ENCODE data around the gene IGDCC3. TPM values are rescaled to one million over a fixed set of nuclear protein-coding genes. Genes with fewer than 3 reads are reported as not detected.
"Not testable (repeated sequence)": the region's sequence is repeated elsewhere in the genome, so short reads cannot be mapped to it uniquely, and the experiment has no call there.

Gene IGDCC3
- total RNA-seq, 2 experiments from 2014 or later: not detected

DNA sequence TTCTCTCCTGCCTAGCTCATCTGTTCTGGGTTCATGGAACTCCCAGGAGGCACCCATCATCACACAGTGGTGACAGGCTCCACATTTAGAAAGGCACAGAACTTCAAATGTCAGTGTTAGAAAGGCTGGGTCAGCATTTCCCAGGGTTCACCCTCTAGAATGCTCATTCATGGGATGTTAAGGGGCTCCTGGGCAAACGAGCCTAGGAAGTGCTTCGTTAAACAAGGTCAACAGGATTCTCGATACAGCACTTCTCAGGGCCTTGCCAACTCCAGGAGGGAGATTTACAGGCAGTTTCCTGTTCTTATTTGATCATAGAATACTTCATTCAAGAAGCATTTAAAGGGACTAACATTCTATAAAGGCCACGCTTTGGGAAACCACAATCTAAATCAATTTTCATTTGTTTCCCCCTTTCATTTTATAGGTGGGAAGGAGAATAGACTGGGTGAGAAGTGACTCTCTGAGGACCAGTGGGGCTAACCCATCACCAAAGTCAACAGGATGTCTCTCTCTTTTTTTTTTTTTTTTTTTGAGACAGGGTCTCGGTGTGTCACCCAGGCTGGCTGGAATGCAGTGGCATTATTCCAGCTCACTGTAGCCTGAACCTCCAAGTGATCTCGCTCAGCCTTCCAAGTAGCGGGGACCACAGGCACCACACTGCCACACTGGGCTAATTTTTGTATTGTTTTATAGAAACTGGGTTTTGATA is 30.7 kb upstream of the IGDCC3 start:
- ChIA-PET POLR2A (no interaction called here), CTCF (no interaction called here)

DNA sequence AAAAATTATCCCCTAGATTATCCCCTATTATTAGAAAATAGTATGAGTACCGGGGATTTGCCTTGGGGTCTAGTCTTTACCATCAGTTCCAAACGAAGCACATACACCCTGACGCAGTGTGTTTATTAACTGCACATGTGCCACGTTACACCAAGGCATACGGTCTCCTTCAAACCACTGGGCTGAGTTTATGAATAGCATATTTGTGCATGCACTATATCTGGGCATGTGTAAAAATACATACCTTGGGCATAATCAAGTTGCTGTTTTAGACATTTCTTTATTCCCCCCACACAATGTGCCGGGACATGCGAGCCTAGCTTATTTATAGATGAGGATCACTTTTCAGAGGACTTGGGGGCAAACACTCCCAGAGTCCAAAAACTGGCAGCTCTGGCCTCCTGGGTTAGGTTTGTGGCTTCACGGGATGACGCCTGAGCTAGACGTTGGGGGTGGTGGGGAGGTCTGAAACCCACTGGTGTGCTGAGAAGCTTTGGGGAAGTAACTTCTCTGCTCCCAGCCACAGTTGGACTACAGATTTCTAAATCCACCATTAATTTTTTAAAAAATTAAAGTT is 28.7 kb upstream of the IGDCC3 start:
- POLR2A ChIA-PET: no interaction called here

DNA sequence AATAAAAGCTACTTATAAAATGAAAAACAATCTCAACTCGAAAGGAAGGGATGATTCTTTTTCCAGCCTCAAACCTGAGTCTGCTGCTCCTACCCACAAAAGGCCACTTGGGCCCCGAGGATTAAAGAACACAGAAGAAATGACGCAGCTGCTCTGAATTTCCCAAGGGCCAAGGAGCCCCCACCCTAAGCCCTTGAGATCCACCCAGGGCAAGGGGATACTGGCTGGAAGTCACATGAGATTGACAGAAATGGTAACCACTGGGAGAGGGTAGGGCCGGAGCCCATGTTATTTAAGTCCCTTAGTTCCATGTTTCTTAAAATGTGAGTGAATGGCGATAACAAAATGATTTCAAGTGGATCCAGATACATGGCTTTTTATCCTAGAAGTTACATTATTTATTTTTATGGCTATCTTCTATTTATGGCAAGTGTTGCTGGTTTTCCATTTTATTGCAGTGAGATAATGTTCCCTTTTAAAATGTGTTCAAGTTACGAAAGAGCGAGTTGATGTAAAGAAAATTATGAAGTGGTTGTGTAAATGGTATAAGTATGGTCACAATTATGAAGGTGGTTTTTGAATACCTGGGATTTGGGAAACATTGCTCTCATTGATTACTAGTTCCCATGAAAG is 28.1 kb upstream of the IGDCC3 start:
- CTCF ChIA-PET: no interaction called here
- POLR2A ChIA-PET: no interaction called here

More for the DNA sequence above, 28.7 kb upstream of the IGDCC3 start:
- CTCF ChIA-PET: no interaction called here

DNA sequence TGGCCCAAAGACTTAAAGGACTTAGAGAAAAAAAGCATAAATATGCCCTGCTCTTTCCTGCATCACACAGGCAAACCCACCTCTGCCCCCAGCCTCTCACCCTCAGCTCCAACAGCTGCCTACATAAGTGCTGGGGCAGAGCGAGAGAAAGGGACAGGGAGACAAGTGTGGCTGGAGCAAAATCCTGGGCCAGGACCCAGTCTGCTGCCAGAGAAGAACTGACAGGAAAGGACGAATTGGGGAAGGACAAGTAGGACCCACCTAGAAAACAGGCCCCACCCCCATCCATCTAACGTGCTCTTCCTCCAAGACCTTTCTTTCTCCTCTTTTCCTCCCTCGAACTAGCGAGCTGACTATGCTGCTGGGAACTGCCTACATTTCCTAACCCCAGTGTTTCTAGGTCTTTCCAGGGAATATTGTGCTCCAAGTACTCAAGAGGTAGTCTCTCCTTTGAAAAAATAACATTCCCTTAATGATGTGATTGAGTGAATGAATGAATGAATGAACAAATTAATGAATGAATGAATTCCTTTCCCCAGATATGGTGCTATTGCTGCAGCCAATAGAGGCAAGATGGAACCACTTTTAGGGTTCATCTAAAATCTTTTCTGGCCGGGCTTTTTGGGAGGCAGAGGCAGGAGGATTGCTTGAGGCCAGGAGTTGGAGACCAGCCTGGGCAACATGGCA is 26.5 kb upstream of the IGDCC3 start:
- CTCF ChIA-PET: no interaction called here
- POLR2A ChIA-PET: no interaction called here

DNA sequence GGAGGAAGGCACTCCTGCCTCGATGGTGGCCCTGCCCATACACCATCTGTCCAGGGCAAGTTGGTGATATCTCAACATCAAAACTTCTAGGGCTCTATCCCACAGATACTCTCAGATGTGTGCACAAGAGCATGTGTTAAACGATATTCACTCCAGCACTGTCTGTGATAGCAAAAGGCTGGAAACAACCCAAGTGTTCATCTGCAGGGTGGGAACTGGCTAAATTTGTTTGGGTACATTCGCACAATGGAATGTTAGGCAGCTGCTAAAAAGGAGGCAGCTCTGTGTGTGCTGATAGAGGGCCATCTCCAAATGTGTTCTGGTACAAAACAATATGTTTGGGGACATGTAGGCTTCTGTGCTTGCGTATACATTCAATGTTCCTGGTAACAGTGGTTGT is 25.2 kb upstream of the IGDCC3 start:
- CTCF ChIA-PET: no interaction called here

DNA sequence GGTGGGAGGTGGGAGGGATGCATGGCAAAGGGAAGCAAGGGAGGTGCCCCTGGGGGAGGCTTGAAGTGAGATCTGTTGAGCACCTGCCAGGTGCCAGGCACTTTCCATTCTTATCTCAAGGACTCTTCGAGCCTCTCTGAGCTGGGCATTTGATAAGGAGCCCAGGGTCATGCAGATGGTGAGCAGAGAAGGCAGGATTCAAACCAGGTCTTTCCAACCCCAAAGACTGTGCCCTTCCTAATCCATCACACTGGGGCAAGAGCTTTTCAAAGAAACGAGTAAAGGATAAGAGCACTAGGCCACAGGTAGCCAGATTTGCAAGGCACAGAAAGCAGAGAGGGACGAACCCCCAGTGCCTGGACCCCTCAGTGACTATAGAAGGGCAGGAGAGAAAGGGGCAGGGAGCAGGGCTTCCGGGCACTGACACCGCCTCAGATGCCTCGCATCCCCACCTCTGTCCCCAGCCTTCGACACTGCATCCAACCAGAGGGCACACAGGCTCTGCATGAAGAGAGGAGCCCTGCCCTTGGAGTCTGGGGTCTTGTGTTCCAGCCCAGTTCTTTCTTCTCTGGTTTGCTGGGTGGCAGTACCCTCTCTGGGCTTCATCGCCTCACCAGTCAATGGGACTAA is 23.9 kb upstream of the IGDCC3 start:
- ChIA-PET CTCF (interaction anchor here (0.6 to 1.9 kb wide), 6 partner anchors 14 to 368 kb away, joined by 3 to 8 read pairs (median 3); no protein-coding TSS in a partner anchor), POLR2A (no interaction called here)

More for the DNA sequence above, 25.2 kb upstream of the IGDCC3 start:
- POLR2A ChIA-PET: no interaction called here

DNA sequence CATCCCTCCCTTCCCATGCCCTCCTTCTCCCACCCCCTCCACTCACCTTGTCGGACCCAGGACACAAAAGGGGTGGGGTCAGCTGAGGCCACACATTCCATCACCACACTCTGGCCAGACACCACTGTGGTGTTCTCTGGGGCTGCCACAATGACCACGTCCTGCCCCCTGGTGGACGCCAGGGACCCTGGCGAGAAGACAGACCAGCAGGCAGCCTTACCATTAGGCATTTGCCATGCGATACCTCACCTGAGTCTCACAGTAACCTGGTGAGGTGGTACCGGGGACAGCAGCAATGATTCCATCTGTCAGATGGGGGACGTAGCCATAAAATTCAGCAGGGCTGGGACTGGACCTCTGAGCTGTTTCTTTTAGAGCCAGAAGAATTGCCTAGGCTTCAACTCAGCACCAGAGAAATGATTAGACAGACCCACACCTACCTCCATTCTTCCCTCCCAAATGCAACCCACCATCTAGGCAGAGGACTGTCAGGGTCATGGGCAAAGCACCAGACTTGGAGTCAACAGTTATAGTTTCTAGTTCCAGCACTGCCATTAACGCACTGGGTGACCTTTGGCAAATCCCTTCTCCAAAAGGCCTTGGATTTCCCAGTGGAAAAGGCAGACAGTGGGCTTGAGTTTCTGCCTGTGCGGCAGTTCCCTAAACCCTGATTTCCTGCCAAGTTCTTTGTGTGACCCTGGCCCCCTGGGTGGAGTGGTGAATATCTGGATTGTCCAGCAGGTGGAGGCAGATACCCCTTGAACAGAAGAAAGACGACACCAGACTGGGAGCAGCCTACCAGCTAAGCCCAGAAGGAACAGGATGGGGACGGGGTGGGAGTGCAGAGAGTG is 23.2 kb upstream of the IGDCC3 start:
- ChIA-PET POLR2A (no interaction called here), CTCF (interaction anchor here (0.6 to 1.9 kb wide), 9 partner anchors 13 to 367 kb away, joined by 3 to 9 read pairs (median 3); no protein-coding TSS in a partner anchor)

DNA sequence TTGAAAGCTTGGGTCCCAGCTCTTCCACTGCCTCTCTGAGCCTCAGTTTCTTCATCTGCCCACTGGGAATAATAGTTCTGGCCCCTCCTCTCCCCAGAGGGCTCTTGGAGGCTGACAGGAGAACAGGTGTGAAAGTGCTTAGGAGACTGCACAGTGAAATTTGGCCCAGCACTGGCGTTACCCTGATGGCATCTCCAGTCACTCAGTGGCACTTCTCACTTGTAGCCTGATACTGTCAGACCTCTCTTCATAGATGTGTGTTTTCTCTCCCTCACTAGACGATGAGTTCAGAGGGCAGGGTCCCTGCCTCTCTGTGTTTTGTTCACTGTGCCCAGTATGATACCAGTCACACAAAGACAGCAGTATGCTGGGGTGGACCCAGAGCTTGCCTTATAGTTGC is 22.2 kb upstream of the IGDCC3 start:
- POLR2A ChIA-PET: interaction anchor here (0.7 kb wide), 1 partner anchor 117 kb away, joined by 3 read pairs; no protein-coding TSS in a partner anchor
- CTCF ChIA-PET: interaction anchor here (1.0 to 1.9 kb wide), 6 partner anchors 12 to 90 kb away, joined by 3 to 9 read pairs (median 6); no protein-coding TSS in a partner anchor

DNA sequence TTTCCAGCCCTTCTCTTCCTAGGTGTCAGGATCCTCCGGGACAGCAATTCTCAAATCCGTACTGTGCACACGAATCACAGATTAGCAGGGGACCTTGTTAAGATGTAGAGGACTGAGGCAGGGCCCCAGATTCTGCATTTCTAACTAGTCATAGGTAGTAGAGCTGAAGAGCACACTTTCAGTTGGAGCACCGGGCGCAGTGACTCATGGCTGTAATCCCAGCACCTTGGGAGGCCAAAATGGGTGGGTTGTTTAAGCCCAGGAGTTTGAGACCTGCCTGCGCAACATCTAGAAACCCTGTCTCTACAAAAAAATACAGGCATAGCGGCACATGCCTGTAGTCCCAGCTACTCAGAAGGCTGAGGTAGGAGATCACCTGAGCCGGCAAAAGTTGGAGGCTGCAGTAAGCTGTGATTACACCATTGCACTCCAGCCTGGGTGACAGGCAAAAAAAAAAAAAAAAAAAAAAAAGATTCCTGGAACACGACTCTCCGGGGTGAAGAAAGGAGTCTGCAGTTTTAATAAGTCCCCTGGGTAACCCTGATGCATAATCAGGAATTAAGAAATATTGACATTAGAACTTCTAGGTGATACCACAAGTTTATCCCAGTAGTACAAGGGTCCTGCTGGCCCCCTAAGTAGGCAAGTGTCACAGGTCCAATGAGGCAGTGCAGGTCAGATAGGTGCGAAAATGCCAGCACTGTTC is 21.4 kb upstream of the IGDCC3 start:
- CTCF ChIA-PET: interaction anchor here (1.0 to 2.2 kb wide), 4 partner anchors 13 to 80 kb away, joined by 4 to 8 read pairs (median 6); no protein-coding TSS in a partner anchor

DNA sequence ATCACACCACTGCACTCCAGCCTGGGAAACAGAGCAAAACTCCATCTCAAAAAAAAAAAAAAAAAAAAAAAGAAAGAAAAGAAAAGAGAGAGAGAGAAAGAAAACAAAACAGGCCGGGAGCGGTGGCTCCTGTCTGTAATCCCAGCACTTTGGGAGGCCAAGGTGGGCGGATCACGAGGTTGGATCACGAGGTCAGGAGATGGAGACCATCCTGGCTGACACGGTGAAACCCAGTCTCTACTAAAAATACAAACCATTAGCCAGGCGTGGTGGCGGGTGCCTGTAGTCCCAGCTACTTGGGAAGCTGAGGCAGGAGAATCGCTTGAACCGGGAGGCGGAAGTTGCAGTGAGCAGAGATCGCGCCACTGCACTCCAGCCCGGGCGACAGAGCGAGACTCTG is 20.7 kb upstream of the IGDCC3 start:
- POLR2A ChIA-PET: not testable (repeated sequence)
- CTCF ChIA-PET: interaction anchor here (1.3 to 2.2 kb wide), 2 partner anchors 12 to 80 kb away, joined by 4 to 8 read pairs; no protein-coding TSS in a partner anchor

More for the DNA sequence above, 21.4 kb upstream of the IGDCC3 start:
- POLR2A ChIA-PET: no interaction called here

DNA sequence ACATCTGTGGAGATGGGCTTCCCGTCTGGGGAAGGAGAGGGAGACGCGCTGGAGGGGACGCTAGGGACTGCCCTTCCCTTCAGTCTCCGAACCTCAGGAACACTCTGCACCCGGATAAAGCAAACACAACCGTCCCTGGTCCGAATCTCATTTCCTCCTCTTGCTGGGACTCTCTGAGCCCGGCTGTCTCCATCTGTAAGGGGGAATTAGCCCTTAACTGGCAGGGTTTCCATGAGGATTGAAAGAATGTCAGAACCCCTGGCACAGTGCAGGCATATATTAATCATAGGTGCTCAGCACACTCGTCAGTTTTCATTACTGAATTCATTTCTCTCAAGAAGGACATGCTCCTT is 19.1 kb upstream of the IGDCC3 start:
- CTCF ChIA-PET: interaction anchor here (2.0 to 2.2 kb wide), 2 partner anchors 12 to 78 kb away, joined by 8 read pairs; no protein-coding TSS in a partner anchor
- POLR2A ChIA-PET: no interaction called here

DNA sequence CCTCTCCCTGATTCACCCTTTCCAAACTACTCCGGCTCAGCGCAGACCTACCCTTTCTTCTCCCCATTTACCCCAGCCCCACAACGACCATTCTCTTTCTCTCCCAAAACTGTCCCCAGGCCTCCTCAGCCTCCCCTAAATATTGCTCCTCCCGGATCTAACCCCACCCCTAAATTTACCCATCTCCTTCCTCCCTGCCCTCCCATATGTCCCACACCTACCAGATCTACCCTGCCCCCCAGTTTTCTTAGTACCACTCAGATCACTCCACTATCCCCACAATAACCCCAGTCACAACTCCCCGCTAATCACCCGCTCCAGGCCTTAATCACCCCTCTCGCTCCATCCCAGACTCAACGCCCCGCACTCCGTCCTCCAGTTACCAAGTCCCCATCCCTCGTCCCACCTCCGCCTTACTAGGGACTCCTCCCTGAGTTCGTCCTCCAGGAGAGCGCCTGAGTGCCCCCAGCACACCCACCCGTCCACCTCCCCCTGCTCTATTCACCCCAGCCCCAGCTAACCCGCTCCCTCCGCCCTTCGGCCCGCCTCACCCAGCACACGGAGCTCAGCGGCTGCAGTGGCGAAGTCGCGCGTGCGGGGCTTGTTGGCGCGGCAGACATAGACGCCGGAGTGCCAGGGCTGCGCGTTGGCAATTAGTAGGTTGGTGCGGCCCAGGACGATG is 18.6 kb upstream of the IGDCC3 start:
- CTCF ChIA-PET: interaction anchor here (2.0 to 2.6 kb wide), 2 partner anchors 11 to 77 kb away, joined by 6 to 8 read pairs; no protein-coding TSS in a partner anchor
- POLR2A ChIA-PET: no interaction called here

DNA sequence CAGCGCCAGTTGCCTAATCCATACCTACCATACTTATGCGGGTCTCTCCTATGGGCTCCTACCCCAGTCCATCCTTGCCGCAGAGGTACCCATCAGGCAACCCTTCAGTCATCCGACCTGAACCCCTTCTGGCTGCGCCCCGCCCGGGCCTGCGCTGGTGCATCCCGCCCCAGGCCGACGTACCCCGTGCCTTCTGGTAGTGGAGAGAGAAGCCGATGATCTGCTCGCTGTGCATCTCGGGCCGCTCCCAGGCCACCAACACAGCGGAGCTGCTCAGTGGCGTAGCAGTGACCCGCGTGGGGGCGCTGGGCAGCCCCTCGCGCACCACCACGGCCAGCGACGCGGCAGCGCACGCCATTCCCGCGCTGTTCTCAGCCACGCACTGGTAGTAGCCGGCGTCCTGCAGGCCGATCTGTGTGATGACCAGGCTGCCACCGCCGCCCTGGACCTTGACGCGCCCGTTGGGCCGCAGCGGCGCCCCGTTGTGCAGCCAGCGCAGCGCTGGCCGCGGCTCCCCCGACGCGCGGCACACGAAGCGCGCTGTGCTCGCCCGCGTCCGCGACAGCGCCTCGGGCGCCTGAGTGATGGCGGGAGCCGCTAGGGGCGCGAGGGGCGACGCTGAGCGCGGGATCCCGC is 17.9 kb upstream of the IGDCC3 start:
- CTCF ChIA-PET: interaction anchor here (1.4 to 2.6 kb wide), 3 partner anchors 11 to 76 kb away, joined by 3 to 6 read pairs (median 5); no protein-coding TSS in a partner anchor
- POLR2A ChIA-PET: interaction anchor here (0.6 kb wide), 1 partner anchor 18 kb away, joined by 3 read pairs; the partner anchor contains the start of gene IGDCC3

DNA sequence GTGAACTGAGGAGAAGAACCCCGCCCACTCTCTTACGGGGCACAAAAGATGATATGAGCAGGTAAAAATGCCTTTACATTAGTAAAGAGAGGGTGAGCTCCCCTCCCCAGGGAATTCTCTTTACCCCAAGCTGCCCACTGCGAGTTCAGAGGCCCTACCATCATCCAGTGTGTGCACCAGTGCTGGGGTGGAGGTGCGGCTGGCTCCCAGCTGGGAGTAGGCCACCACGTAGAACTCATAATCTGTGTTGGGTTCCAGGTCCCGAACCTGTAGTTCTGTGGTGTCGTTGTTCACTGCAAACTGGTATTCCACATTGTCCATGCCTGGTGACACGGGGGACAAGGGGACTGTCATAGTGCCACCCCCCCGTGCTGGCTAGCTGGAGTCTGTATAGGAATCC is 17.1 kb upstream of the IGDCC3 start:
- ChIA-PET POLR2A (interaction anchor here (0.6 kb wide), 1 partner anchor 17 kb away, joined by 3 read pairs; the partner anchor contains the start of gene IGDCC3), CTCF (interaction anchor here (0.6 to 2.6 kb wide), 5 partner anchors 10 to 75 kb away, joined by 3 to 6 read pairs (median 4); no protein-coding TSS in a partner anchor)

DNA sequence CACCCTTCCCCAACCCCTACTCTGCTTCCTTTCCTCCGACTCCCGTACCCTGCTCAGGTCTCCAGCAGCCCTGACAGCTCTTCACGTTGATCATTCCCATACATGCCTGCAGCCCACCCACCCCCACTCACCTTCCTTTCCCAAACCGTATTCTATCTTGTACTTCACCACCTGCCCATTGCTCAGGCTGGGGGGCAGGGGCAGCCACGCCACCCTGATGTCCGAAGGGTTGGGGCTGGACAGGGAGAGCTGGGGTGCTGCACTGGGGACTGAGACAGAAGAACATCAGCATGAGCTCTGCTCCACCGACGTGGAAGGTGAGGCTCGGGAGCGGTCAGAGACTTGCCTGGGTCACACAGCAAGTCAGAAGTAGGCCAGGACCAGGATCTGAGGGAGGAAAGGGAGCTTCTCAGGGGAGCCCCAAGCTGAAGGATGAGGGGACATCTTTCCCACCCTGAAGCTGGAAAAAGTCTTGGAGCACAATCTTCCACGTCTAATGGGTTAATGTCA is 16.5 kb upstream of the IGDCC3 start:
- ChIA-PET CTCF (interaction anchor here (1.3 to 2.6 kb wide), 4 partner anchors 9 to 75 kb away, joined by 3 to 6 read pairs (median 4); no protein-coding TSS in a partner anchor), POLR2A (no interaction called here)

DNA sequence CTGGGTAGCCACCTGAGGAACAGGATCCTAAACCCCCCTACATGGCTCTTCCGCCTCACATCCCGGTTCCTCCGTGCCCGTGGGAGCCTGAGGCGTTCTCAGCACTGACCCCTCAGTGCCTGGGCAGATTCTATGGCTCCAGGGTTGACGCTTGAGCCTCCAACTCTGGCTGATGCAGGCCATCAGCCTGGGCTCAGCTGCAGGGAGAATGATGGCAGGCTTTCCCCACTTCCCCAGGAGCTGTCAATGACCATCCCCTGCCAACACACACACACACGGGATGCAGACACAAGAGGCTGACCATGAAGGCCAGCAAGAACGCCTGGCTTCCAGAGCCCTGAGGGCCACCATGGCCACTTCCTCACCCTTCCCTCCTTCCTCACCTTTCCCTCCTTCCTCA is 15.8 kb upstream of the IGDCC3 start:
- ChIA-PET CTCF (interaction anchor here (1.3 to 2.6 kb wide), 3 partner anchors 8 to 74 kb away, joined by 4 to 6 read pairs (median 5); no protein-coding TSS in a partner anchor), POLR2A (no interaction called here)

Measured in activated CD8-positive, alpha-beta memory T cell treated with anti-CD3 and anti-CD28 coated beads for 36 hours (primary cell).